NCI-H1436 treated with DMSO at 0.1 percent for 48 hours (cell line): ENCODE measurements around the gene LHX6.
A peak's percentile ranks its signal among the peaks of the same experiment; 100 is the strongest.

Experiments
- DNase-seq: peaks from one replicate; lab custom pipeline; 2025; lab: John Stamatoyannopoulos, UW

LHX6 gene

GRCh38 chr9:122215663-122216062 is 13.1 kb downstream of the LHX6 start:
- DNase-seq: no peak

GRCh38 chr9:122214507-122214906 is 14.2 kb downstream of the LHX6 start:
- DNase-seq: no peak

- peak; percentile 45 for DNase-seq
These were observed 15.0 kb downstream of the LHX6 start for GRCh38 chr9:122213589-122214413.

GRCh38 chr9:122213102-122213588 is 15.6 kb downstream of the LHX6 start:
- no peak for DNase-seq

DNA sequence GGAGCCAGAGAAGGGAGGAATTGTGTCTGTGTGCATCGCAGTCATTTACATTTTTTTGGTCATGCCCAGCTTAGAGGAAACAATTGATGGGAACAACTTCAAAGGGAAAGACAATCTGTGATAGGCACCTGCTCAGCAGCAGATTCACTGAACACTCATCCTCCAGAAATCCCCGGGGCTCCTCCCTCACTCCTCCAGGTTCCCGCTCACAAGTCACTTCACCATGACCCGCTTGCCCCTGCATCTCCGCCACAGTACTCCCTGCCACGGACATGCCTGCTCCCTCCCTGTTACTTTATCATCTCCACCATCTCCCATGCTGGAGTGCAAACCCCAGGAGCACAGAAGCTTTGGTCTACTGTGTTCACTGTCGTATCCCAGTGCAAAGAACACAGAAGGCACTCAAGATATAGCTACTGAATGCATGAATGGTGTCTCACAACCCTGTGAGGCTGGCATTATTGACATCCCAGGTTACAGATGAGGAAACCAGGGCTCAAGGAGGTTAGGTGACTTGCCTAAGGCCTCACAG is 16.2 kb downstream of the LHX6 start:
- DNase-seq: no peak

- DNase-seq: no peak
These were observed 19.3 kb downstream of the LHX6 start for GRCh38 chr9:122209451-122209850.

- no peak for DNase-seq
These were observed 21.7 kb downstream of the LHX6 start for GRCh38 chr9:122207096-122207495.

DNA sequence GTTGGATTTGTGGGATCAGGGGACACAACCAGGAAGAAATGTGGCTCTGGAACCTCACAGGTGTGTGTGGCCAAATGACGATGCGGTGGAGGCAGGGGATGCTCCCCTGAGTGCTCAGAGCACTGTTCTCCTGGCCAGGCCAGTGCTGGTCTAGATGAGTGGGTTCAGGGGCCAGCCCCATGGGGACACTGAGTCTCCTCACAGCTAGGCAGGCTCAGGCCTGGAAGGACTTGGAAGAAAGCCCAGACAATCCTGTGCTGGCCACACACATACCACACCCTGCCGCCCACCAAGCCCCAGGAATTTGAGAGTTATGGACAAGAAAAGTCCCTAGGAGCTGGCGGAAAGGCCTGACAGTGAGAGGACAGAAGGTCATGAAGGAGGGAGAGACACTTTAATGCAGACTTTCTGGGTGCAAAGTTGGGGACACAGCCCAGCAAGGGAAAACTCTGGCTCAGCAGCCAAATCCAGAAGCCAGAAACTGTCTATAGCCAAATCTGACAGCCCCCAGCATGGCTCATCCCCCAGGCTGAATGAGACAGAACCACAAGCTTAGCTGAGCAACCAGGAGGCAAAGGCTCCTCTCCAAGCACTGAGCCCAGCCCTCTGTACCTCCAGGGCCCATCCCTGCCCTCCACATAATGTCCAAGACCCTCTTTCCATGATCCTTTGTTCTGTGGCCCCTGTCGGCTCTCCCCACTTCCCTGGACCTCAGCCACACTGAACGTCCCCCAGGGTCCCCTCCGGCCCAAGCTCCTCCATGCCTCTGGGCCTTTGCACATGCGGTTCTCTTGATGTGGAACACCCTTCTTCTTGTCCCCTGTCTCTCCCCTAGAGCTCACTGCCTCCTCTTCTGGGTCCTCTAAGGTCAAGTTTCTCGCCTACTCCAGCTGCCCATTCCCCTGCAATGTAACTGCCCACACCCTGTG is 22.4 kb downstream of the LHX6 start:
- DNase-seq: no peak

DNA sequence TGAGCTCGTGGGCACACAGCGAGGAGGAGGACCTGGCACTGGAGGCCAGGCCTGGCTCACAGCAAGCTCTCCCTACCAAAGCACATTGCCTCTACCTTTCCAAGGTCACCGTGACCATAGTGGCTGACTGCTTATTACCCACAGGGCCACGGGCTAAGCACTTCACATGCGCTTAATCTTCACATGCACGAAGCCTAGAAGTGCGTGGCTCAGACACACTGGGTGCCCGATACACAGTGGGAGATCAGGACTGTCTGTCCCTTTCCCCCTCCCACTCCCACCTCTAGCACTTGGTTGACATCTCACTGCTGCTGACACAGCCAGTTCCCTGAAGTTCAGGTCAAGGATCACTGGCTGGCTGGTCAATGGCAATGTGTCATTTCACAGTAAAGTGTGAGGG is 23.6 kb downstream of the LHX6 start:
- DNase-seq: no peak

DNA sequence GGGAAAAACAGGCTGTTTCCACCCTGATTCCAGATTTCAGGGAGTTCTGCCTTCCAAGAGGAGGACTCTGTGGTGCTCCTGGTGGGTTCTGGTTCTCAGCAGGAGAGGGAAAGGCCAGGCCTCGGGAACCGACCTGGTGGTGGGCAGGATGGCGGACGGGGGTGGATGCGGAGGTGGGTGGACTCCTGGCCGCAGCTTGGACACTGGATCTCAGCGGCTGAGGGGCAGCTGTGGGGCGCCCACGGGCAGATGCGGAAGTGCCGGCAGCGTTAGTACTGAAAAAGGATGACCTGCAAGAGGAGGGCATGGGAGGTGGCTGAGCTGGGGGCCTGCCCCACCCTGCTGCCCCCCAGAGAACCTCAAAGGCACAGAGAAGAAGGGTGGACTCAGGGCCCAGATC is 24.3 kb downstream of the LHX6 start:
- no peak for DNase-seq

DNA sequence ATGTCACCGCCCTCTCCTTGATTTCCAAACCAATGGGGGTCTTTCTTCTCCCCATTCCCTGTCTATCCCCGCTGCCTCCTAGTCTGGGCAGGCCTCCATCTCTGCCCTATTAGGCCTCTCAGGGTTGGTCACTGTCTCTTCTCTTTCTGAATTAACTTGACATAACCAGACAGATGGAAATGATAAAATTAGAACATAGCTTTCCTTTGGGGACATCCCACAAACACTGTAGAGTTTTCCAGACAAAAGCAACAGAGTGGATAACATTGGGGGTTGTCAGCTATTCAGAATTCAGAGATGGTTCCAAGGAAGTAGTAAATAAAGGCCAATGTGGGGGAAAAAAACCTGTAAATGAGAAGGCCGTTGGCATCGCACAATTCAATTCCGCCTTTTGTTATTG is 24.7 kb downstream of the LHX6 start:
- DNase-seq: no peak

DNA sequence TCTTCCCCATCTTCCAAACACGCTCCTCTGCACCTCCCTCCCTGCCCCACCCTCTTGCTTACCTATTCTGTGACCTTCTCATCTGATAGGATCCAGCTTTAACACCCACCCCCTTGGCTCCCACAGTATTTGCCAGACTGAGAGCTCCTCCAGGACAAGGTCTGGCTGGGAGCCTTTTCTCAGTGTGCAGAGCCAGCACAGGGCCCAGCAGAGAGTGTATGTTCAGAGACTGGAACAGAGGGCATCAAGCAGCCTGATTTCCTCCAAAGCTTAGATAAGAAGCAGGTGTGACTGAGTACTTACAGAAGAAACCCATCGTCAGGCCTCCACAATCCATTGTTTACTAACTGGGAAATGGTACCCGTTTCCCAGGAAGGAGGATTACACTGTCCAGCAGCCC is 26.6 kb downstream of the LHX6 start:
- DNase-seq: no peak

DNA sequence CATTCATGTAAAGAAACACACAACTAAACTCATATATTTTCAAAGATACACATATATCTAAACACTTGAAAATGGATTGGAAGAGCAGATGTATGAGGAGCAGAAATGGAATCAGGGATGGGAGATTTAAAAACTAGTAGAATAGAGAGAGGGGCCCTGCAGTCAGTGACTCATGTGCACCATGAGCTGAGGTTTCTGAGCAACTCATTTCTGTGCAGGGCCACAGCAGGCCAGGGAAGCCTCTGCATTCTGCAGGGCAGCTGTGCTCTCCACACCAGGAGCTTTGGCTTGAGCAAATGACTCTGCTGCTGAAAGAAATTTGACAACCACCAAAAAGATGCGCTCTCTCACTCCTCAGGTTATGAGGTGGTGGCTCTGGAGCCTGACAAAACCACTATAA is 27.1 kb downstream of the LHX6 start:
- no peak for DNase-seq

- DNase-seq: no peak
These were observed 27.7 kb downstream of the LHX6 start for GRCh38 chr9:122200960-122201595.

GRCh38 chr9:122197882-122198281 is 30.9 kb downstream of the LHX6 start:
- no peak for DNase-seq

GRCh38 chr9:122197426-122197825 is 31.3 kb downstream of the LHX6 start:
- DNase-seq: peak; percentile 82

DNA sequence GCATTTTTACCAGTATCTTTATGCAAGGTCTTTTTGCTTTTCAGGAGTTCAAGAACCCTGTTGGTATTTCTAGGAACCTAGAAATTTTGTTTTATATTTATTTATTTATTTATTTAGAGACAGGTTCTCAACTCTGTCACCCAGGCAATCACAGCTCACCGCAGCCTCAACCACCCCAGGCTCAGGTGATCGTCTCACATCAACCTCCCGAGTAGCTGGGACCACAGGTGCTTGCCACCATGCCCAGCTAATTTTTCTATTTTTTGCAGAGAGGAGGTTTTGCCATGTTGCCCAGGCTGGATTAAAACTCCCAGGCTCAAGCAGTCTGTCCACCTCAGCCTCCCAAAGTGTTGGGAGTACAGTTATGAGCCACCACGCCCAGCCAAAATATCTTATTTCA is 32.9 kb downstream of the LHX6 start:
- DNase-seq: no peak

DNA sequence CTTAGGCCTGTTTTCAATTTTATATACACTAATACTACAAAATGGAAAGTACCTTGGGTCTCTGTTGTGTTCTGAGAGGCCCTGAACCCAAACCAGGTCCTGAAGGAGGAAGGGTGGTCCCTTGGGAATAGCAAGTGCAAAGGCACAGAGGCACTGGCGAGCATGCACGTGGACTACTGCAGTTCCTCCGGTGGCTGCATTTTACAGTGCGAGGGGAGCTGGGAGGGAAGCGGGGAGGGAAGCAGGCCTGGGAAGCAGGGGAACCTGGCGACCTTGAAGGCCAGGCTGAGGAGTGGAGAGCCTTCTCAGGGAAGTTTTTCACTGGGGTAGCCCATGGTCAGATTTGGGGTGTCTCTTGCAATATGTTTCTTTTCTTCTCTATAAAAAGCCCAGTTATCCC is 35.1 kb downstream of the LHX6 start:
- no peak for DNase-seq

DNA sequence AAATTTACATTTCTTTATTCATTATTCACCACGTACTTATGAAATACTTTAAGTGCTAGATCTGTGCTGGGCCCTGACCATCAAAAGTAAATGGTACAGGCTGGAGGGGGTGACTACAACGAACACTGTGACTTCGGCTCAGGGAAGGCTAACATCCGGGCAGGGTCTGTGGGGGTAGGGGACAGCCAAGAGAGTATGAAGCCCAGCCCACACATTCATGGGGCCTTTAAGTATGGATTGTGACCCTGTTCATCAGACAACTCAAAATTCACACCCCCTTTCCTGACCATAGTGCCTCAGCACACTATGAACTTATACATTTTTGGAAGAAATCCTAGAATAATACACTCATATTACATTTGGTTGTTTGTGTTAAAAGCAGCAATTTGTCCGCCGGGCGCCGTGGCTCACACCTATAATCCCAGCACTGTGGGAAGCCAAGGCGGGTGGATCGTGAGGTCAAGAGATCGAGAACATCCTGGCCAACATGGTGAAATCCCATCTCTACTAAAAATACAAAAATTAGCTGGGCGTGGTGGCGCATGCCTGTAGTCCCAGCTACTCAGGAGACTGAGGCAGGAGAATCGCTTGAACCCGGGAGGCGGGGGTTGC is 35.7 kb downstream of the LHX6 start:
- no peak for DNase-seq

DNA sequence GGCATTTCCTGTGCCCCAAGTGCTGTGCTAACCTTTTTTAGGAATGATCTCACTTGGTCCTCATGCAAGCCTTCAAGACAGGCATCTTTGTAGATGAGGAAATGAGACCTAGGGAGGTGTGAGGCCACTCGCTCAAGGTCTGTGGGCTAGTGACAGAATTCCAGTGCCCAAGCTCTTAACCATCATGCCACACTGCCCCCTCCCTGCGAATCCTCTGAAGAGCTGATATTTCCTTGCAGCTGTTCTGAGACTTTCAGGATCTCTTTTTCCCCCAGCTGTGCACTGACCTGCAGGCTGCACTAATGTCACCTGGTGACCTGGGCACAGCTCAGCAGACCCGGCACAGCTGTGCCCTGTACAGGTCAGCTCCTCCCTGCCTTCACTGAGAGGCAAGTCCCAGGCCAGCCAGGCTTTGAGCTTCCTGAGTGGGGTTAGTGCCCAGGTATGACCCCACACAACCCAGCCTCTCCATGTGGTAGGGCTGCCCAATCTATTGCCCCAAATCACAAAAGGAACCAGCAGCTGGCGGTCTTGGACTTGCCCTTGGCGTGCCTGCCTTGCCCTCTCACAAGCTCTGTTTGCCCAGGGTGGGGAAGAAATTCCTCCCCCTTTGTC is 36.4 kb downstream of the LHX6 start:
- DNase-seq: no peak

GRCh38 chr9:122191584-122191983 is 37.2 kb downstream of the LHX6 start:
- no peak for DNase-seq
